ENCODE data around the gene IFRD2. TPM values are rescaled to one million over a fixed set of nuclear protein-coding genes. Genes with fewer than 3 reads are reported as not detected.

IFRD2 gene
- total and polyA plus RNA-seq, 2 of the 13 experiments (the other 11 are each of a cell fraction or from before 2014, with no cell fraction given): 32.8 to 96.1 TPM

DNA sequence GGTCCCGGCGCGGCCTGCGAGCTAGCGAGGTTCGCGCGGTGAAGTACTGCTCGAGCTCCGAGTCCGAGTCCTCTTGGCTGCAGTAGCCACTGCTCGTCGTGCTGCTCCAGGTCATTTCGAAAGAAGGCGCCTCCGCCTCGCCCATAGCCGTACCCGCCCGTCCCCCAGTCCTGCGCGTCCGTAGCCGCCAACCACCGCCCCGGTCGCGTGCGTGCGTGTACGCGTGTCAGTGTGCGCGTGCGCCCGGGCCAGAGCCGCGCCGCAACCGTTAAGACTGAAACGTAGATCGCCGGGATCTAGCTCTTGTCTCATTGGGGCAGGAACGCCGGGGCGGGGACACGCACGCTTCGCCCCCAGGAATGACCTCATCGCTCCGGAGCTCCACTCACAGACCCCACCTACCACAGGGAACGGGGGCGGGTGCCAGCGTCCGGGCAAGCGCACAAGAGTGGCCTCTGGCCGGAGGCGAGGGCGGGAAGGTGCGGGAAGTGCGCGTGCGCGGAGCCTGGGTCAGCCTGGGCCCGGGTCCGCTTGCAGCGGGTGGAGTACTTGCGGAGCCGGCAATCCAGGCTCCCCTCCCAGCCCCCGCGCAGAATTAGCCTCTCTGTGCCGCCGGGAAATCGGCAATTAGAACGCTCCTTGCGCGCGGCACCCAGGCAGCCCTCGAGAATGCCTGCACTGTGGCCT lies 45.1 kb upstream of the IFRD2 start (continued):
- TF ChIP-seq NPAS2 (CRISPR knock-in tag; IDR thresholded peaks at IDR 0.05; ENCODE audit: borderline replicate concordance) (no peak), ZNF10 (CRISPR knock-in tag; IDR thresholded peaks at IDR 0.05; ENCODE audit: borderline replicate concordance, low read depth) (no peak), MED1 (CRISPR knock-in tag; IDR thresholded peaks at IDR 0.05) (peak; percentile 81), KDM3A (CRISPR knock-in tag; IDR thresholded peaks at IDR 0.05; ENCODE audit: low read depth) (0 out of 2 replicates have a peak, but pooled peaks have one; percentile 29), TBX3 (IDR thresholded peaks at IDR 0.05; ENCODE audit: borderline replicate concordance) (no peak; the same call in 1 of the 2 replicates), HNRNPLL (IDR thresholded peaks at IDR 0.05; ENCODE audit: low read depth, low read length, poor library complexity, severe bottlenecking) (peak; percentile 91), GATA4 (IDR thresholded peaks at IDR 0.05; ENCODE audit: borderline replicate concordance, low read depth) (peak; percentile 56), HOXD1 (CRISPR knock-in tag; IDR thresholded peaks at IDR 0.05) (peak; percentile 53; the same call in 1 of the 2 replicates), MIER2 (CRISPR knock-in tag; IDR thresholded peaks at IDR 0.05) (no peak), ZSCAN30 (CRISPR knock-in tag; IDR thresholded peaks at IDR 0.05) (no peak), ZFP82 (CRISPR knock-in tag; IDR thresholded peaks at IDR 0.05; ENCODE audit: borderline replicate concordance) (no peak; the same call in 1 of the 2 replicates), ZBTB44 (CRISPR knock-in tag; IDR thresholded peaks at IDR 0.05) (no peak), ZNF576 (CRISPR knock-in tag; IDR thresholded peaks at IDR 0.05) (0 out of 2 replicates have a peak, but pooled peaks have one; percentile 25), CBFB (CRISPR knock-in tag; IDR thresholded peaks at IDR 0.05) (peak; percentile 84; the same call in 1 of the 2 replicates), ZMAT3 (CRISPR knock-in tag; conservative IDR thresholded peaks at IDR 0.05) (peak; percentile 78; the same call in 1 of the 2 replicates), ZNF260 (CRISPR knock-in tag; IDR thresholded peaks at IDR 0.05; ENCODE audit: borderline replicate concordance, low read depth) (no peak), ZNF776 (CRISPR knock-in tag; IDR thresholded peaks at IDR 0.05) (peak; percentile 94), ARNT (IDR thresholded peaks at IDR 0.05) (no peak), ZSCAN12 (CRISPR knock-in tag; IDR thresholded peaks at IDR 0.05) (0 out of 2 replicates have a peak, but pooled peaks have one; percentile 6), FOXC1 (CRISPR knock-in tag; IDR thresholded peaks at IDR 0.05; ENCODE audit: borderline replicate concordance) (peak; percentile 96; the same call in 1 of the 2 replicates), KLF15 (CRISPR knock-in tag; IDR thresholded peaks at IDR 0.05; ENCODE audit: borderline replicate concordance) (no peak), RBAK (CRISPR knock-in tag; IDR thresholded peaks at IDR 0.05) (no peak)
- TF ChIP-seq, protein P1, sequence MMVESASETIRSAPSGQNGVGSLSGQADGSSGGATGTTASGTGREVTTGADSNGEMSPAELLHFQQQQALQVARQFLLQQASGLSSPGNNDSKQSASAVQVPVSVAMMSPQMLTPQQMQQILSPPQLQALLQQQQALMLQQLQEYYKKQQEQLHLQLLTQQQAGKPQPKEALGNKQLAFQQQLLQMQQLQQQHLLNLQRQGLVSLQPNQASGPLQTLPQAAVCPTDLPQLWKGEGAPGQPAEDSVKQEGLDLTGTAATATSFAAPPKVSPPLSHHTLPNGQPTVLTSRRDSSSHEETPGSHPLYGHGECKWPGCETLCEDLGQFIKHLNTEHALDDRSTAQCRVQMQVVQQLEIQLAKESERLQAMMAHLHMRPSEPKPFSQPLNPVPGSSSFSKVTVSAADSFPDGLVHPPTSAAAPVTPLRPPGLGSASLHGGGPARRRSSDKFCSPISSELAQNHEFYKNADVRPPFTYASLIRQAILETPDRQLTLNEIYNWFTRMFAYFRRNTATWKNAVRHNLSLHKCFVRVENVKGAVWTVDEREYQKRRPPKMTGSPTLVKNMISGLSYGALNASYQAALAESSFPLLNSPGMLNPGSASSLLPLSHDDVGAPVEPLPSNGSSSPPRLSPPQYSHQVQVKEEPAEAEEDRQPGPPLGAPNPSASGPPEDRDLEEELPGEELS (CRISPR knock-in tag; IDR thresholded peaks at IDR 0.05): peak; percentile 25; the same call in 1 of the 2 replicates
- TF ChIP-seq, protein P2, sequence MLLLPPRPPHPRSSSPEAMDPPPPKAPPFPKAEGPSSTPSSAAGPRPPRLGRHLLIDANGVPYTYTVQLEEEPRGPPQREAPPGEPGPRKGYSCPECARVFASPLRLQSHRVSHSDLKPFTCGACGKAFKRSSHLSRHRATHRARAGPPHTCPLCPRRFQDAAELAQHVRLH (CRISPR knock-in tag; IDR thresholded peaks at IDR 0.05; ENCODE audit: borderline replicate concordance, low read depth): peak; percentile 69
- TF ChIP-seq, protein P3, sequence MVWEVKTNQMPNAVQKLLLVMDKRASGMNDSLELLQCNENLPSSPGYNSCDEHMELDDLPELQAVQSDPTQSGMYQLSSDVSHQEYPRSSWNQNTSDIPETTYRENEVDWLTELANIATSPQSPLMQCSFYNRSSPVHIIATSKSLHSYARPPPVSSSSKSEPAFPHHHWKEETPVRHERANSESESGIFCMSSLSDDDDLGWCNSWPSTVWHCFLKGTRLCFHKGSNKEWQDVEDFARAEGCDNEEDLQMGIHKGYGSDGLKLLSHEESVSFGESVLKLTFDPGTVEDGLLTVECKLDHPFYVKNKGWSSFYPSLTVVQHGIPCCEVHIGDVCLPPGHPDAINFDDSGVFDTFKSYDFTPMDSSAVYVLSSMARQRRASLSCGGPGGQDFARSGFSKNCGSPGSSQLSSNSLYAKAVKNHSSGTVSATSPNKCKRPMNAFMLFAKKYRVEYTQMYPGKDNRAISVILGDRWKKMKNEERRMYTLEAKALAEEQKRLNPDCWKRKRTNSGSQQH (CRISPR knock-in tag; IDR thresholded peaks at IDR 0.05; ENCODE audit: low read depth): peak; percentile 89; the same call in 1 of the 2 replicates

Data from HepG2 (cell line).